ENCODE results near the gene LAMA5.

LAMA5 gene

GRCh38 chr20:62305149-62305764, 61.9 kb downstream of the LAMA5 start:
- TF ChIP-seq, protein P1, sequence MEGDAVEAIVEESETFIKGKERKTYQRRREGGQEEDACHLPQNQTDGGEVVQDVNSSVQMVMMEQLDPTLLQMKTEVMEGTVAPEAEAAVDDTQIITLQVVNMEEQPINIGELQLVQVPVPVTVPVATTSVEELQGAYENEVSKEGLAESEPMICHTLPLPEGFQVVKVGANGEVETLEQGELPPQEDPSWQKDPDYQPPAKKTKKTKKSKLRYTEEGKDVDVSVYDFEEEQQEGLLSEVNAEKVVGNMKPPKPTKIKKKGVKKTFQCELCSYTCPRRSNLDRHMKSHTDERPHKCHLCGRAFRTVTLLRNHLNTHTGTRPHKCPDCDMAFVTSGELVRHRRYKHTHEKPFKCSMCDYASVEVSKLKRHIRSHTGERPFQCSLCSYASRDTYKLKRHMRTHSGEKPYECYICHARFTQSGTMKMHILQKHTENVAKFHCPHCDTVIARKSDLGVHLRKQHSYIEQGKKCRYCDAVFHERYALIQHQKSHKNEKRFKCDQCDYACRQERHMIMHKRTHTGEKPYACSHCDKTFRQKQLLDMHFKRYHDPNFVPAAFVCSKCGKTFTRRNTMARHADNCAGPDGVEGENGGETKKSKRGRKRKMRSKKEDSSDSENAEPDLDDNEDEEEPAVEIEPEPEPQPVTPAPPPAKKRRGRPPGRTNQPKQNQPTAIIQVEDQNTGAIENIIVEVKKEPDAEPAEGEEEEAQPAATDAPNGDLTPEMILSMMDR (conservative IDR thresholded peaks at IDR 0.05; ENCODE audit: low read length), result no peak
- no peak overlapping the region; the same call in 1 of the 2 replicates for H3K4me3 ChIP-seq (ENCODE audit: low read length)
- DNase-seq (ENCODE audit: low read depth), result no peak

DNA sequence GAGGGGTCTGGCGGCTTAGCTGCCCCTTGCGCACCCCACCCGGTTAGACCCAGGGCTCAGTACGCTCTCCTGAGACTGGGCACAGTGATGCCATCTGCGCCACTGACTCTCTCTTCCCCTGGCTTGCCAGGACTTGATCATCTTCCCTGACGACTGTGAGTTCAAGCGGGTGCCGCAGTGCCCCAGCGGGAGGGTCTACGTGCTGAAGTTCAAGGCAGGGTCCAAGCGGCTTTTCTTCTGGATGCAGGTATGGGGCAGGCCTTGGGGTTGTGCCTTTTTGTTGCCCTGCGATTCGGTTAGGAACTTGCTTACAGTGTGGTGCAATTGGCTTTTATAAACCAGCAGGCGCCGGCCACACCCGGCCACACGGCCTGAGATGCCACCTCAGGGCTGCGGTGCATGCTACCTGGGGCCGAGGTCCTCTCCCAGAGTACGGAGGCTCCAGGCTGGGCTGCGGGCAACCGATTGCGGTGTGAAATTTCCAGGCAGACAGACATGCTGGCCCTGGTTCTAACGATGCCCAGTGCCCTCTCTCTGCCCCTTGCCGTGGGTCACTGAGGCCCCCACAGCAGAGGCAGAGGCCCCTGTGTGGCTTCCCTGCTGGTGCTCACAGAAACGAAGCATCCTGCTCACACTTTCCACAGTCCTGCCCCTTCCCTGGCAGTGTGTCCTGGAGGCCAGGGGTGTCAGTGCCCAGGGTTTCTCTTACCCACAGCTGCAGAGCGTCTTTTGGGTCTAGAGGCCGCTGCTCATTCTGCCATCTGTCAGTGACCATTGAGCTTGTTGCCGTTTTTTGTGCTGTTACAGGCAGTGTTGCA, 62.6 kb downstream of the LAMA5 start:
- TF ChIP-seq, protein P1 (conservative IDR thresholded peaks at IDR 0.05; ENCODE audit: low read length), result no peak
- no peak for DNase-seq (ENCODE audit: low read depth)
- peak overlapping the region; percentile 80 for H3K4me3 ChIP-seq (ENCODE audit: low read length)

GRCh38 chr20:62303340-62304226, 63.5 kb downstream of the LAMA5 start:
- peak overlapping the region; percentile 80 for H3K4me3 ChIP-seq (ENCODE audit: low read length)
- TF ChIP-seq, protein P1 (conservative IDR thresholded peaks at IDR 0.05; ENCODE audit: low read length), result no peak
- peak; percentile 15 for DNase-seq (ENCODE audit: low read depth)

- TF ChIP-seq, protein P1 (conservative IDR thresholded peaks at IDR 0.05; ENCODE audit: low read length), result no peak
- no peak for DNase-seq (ENCODE audit: low read depth)
- peak overlapping the region; percentile 80 for H3K4me3 ChIP-seq (ENCODE audit: low read length)
These were observed 64.1 kb downstream of the LAMA5 start for GRCh38 chr20:62303062-62303339.

DNA sequence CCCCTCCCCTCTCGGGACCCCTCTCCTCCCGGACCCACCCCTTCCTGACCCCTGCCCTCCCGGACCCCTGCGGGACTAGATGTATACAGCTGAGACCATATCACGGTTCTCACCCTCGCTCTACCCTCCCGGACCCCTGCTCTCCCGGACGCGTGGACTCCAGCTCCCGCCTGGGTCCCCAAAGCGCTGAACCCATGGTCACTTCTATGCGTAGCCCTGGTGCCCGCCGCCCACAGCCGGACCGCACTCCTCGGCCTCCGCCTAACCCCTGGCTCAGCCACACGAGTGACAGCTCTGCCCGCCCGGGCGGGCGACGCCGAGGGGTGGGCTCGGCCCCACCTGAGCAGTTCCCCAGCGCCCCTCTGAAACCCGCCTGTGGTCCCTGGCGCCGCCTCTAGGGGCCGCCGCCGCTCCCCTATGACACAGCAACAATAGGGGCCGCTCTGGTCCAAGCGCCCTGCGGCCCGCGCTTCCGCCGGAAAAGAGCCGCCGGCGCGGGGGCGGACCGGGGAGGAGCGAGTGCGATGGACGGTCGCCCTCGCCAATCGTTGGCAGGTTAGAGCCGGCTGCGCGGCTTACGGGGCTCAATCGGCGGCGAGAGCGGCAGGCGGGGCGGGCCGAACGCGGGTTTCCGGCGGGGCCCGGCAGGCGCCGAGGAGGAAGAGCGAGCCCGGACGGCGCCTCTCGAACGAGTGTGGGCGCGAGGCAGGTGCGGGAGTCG, 64.6 kb downstream of the LAMA5 start, which contains the start of gene ADRM1:
Gene ADRM1, plus strand, starts transcription at position 657 of the 721 bp plus-strand sequence. CDS start 572 bp downstream, outside the sequence.
- DNase-seq (ENCODE audit: low read depth), result peak; percentile 96
- TF ChIP-seq, protein P1 (conservative IDR thresholded peaks at IDR 0.05; ENCODE audit: low read length), result peak; percentile 64

DNA sequence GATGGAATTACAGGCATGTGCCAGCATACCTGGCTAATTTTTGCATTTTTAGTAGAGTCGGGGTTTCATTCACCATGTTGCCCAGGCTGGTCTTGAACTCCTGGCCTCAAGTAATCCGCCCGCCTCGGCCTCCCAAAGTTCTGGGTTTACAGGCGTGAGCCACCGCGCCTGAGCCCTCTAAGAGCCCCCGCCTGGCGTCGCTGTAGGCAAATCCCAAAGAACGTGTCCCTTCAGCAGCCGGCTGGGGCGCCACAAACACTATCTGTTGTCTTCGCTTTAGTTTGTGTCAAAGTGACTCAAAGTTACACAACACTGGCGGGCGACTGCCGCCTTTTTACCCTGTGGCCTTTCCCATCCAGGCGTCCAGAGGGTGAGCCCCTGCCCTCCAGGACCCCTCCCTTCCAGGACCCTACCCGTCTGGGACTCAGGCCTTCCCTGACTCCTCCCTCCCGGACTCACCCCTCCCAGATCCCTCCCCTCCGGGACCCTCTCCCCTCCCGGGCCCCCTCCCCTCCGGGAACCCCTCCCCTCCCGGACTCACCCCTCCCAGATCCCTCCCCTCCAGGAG, 65.3 kb downstream of the LAMA5 start:
- peak; percentile 93 for DNase-seq (ENCODE audit: low read depth)
- peak overlapping the region; percentile 78 for H3K4me3 ChIP-seq (ENCODE audit: low read length)
- TF ChIP-seq, protein P1 (conservative IDR thresholded peaks at IDR 0.05; ENCODE audit: low read length), result peak; percentile 91

More for the DNA sequence above, 64.6 kb downstream of the LAMA5 start, which contains the start of gene ADRM1:
- H3K4me3 ChIP-seq (ENCODE audit: low read length), result peak within 1 kb of the TSS; percentile 80
